ENCODE data around the gene IGLL5.

GRCh38 chr22:22839570-22840314 is 47.9 kb upstream of the IGLL5 start:
- no peak for TF ChIP-seq CTCF (IDR thresholded peaks at IDR 0.05; ENCODE audit: low read depth, low read length)
- no peak for TF ChIP-seq POLR2A (IDR thresholded peaks at IDR 0.05; ENCODE audit: extremely low read depth, insufficient read length)
- TF ChIP-seq MYC (IDR thresholded peaks at IDR 0.05; ENCODE audit: low read depth, low read length), result no peak
- no peak for TF ChIP-seq MAX (IDR thresholded peaks at IDR 0.05; ENCODE audit: low read depth, low read length)
